Tibial nerve (tissue), 3 donors: ENCODE data around the gene EMID1.

ENCODE experiments used
- EP300 ChIP-seq, 2 donors: sonication (generic); formaldehyde crosslinking; IDR thresholded peaks; one replicate each; pipeline ENCODE4 v1.6.1; 2017; ENCODE audit warnings: antibody characterized with exemption in 2 of 2, mild to moderate bottlenecking in 1 of 2
- POLR2A ChIP-seq, 2 donors: fragments of 450-650 bp; IDR thresholded peaks; one replicate each; pipeline ENCODE4 v1.6.1; 2017; ENCODE audit warnings: antibody characterized with exemption in 2 of 2, mild to moderate bottlenecking in 2 of 2, moderate library complexity in 2 of 2

DNA sequence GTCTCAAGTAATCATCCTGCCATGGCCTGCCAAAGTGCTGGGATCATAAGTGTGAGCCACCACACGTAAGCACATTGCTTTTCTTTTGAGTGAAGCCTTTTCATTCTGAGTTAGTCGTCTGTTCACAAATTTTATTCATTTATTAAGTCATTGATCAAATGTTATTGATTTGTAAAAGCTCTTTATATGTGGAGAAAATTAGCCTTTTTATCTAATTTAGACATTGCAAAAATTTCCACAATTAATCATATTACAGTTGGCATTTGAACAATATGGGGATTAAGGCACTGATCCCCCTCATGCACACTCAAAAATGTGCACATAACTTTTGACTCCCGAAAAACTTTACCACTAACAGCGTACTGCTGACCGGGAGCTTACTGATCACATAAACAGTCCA lies 7.5 kb upstream of the EMID1 start:
- TF ChIP-seq EP300 (IDR thresholded peaks at IDR 0.05) = no peak
- no peak for TF ChIP-seq POLR2A (IDR thresholded peaks at IDR 0.05)
